ENCODE data around the gene BRAF. TPM values are rescaled to one million over a fixed set of nuclear protein-coding genes. Genes with fewer than 3 reads are reported as not detected.

BRAF gene
- polyA plus RNA-seq, 1 donor (not counting 4 experiments of a cell fraction or from before 2014, with no cell fraction given), result 12.4 TPM

DNA sequence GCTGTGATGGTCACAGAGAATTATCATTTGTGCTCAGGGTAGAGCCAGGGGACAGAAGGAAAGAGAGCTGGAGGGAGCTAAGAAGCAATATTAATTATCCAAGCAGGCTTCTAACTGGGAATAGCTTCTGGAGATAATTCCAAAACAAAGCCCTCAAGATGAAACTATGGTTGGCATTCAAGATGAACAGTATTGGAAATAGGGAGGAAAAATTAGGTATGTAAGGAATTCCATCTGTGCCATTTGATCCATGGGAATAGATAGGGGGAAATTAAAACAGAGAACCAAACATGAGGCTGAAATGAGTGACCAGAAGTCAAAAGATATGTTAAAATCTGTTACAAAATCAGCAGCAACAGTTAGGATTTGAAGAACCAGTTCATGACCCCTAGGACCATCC lies 152.9 kb downstream of the BRAF start:
- Histone ChIP-seq H3K4me2 (ENCODE audit: control insufficient read depth, extremely low read depth, insufficient read depth, low read depth, low read length) (no peak overlapping the region), H3K9me3 (ENCODE audit: control insufficient read depth, low read depth, low read length) (no peaks in the 10 kb centered on the region), H3K4me1 (ENCODE audit: control insufficient read depth, extremely low read depth, insufficient read depth, low read length) (no peaks in the 10 kb centered on the region), H3K4me3 (ENCODE audit: control insufficient read depth in 2 of 3, extremely low read depth in 1 of 3, insufficient read depth in 2 of 3, low read depth in 1 of 3, low read length in 3 of 3) (no peak overlapping the region), H4K20me1 (ENCODE audit: control insufficient read depth, extremely low read depth, insufficient read depth, low read length) (no peaks in the 10 kb centered on the region), H3K27ac (ENCODE audit: control insufficient read depth, insufficient read depth, low read length) (no peak overlapping the region), H3K9ac (ENCODE audit: control insufficient read depth, extremely low read depth, insufficient read depth, low read length) (no peak overlapping the region), H3K79me2 (ENCODE audit: control insufficient read depth, insufficient read depth, low read length) (no peaks in the 10 kb centered on the region), H2AFZ (ENCODE audit: control insufficient read depth, low read length) (no peak overlapping the region), H3K27me3 (ENCODE audit: control insufficient read depth, extremely low read depth, insufficient read depth, low read length) (no peaks in the 10 kb centered on the region), H3K9me1 (ENCODE audit: control insufficient read depth, extremely low read depth, insufficient read depth, low read length) (no peaks in the 10 kb centered on the region), H3K36me3 (ENCODE audit: control insufficient read depth in 2 of 2, extremely low read depth in 1 of 2, insufficient read depth in 2 of 2, low read length in 2 of 2) (peaks cover 0 to 5% of the 10 kb centered on the region in 2 experiments)
- DNase-seq (ENCODE audit: low read depth, low spot score), result no peak
- dilution Hi-C loops (cut with MboI; ENCODE audit: extremely low pct_ligation_motif_present, low sequenced_read_pairs), result no loop called here
- TF ChIP-seq EZH2 (IDR thresholded peaks at IDR 0.05; ENCODE audit: low read length), result no peak
- TF ChIP-seq, protein P1, sequence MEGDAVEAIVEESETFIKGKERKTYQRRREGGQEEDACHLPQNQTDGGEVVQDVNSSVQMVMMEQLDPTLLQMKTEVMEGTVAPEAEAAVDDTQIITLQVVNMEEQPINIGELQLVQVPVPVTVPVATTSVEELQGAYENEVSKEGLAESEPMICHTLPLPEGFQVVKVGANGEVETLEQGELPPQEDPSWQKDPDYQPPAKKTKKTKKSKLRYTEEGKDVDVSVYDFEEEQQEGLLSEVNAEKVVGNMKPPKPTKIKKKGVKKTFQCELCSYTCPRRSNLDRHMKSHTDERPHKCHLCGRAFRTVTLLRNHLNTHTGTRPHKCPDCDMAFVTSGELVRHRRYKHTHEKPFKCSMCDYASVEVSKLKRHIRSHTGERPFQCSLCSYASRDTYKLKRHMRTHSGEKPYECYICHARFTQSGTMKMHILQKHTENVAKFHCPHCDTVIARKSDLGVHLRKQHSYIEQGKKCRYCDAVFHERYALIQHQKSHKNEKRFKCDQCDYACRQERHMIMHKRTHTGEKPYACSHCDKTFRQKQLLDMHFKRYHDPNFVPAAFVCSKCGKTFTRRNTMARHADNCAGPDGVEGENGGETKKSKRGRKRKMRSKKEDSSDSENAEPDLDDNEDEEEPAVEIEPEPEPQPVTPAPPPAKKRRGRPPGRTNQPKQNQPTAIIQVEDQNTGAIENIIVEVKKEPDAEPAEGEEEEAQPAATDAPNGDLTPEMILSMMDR (optimal IDR thresholded peaks at IDR 0.05 in 1 of 3, IDR thresholded peaks at IDR 0.05 in 1 of 3, conservative IDR thresholded peaks at IDR 0.05 in 1 of 3; ENCODE audit: extremely low read depth in 1 of 3, insufficient read depth in 2 of 3, low read length in 3 of 3), result no peak
- FAIRE-seq, result no peak

DNA sequence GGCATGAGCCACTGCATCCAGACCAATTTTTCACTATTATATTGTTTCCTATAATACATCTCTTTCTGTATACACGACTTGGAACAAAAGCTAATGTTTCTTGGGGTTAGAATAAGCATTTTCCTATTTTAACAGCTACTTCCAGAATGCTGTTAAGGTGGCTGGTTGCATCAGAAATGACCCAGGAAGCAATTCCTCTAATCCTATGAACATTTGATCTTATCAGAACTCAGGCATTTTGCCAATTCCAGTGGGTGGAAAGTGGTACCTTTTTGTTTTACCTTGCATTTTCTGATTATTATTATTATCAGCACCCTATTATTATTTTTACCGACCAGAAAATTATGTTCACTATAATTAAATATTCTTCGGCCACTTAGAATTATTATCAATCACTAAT lies 154.9 kb downstream of the BRAF start:
- Histone ChIP-seq H3K9me3 (ENCODE audit: control insufficient read depth, low read depth, low read length) (no peaks in the 10 kb centered on the region), H2AFZ (ENCODE audit: control insufficient read depth, low read length) (no peak overlapping the region), H3K79me2 (ENCODE audit: control insufficient read depth, insufficient read depth, low read length) (no peaks in the 10 kb centered on the region), H3K9ac (ENCODE audit: control insufficient read depth, extremely low read depth, insufficient read depth, low read length) (no peak overlapping the region), H4K20me1 (ENCODE audit: control insufficient read depth, extremely low read depth, insufficient read depth, low read length) (no peaks in the 10 kb centered on the region), H3K4me2 (ENCODE audit: control insufficient read depth, extremely low read depth, insufficient read depth, low read depth, low read length) (no peak overlapping the region), H3K9me1 (ENCODE audit: control insufficient read depth, extremely low read depth, insufficient read depth, low read length) (no peaks in the 10 kb centered on the region), H3K4me3 (ENCODE audit: control insufficient read depth in 2 of 3, extremely low read depth in 1 of 3, insufficient read depth in 2 of 3, low read depth in 1 of 3, low read length in 3 of 3) (no peak overlapping the region), H3K36me3 (ENCODE audit: control insufficient read depth in 2 of 2, extremely low read depth in 1 of 2, insufficient read depth in 2 of 2, low read length in 2 of 2) (peaks cover 0 to 5% of the 10 kb centered on the region in 2 experiments), H3K27me3 (ENCODE audit: control insufficient read depth, extremely low read depth, insufficient read depth, low read length) (no peaks in the 10 kb centered on the region), H3K27ac (ENCODE audit: control insufficient read depth, insufficient read depth, low read length) (no peak overlapping the region), H3K4me1 (ENCODE audit: control insufficient read depth, extremely low read depth, insufficient read depth, low read length) (no peaks in the 10 kb centered on the region)
- no peak for TF ChIP-seq EZH2 (IDR thresholded peaks at IDR 0.05; ENCODE audit: low read length)
- TF ChIP-seq, protein P1 (optimal IDR thresholded peaks at IDR 0.05 in 1 of 3, IDR thresholded peaks at IDR 0.05 in 1 of 3, conservative IDR thresholded peaks at IDR 0.05 in 1 of 3; ENCODE audit: extremely low read depth in 1 of 3, insufficient read depth in 2 of 3, low read length in 3 of 3), result no peak
- no peak for DNase-seq (ENCODE audit: low read depth, low spot score)
- dilution Hi-C loops (cut with MboI; ENCODE audit: extremely low pct_ligation_motif_present, low sequenced_read_pairs), result no loop called here
- FAIRE-seq, result no peak
